HG02759 (cell line): ENCODE measurements around the gene EML6.
A peak's percentile ranks its signal among the peaks of the same experiment; 100 is the strongest.
"Not testable (repeated sequence)": the region's sequence is repeated elsewhere in the genome, so short reads cannot be mapped to it uniquely, and the experiment has no call there.

Experiments
- ATAC-seq: cut with Tn5 transposase; IDR thresholded peaks from one replicate; pipeline ENCODE4 v1.9.1; 2021; ENCODE audit warnings: mild to moderate bottlenecking, moderate library complexity; ENCODE audit not compliant: unreplicated experiment

Gene EML6

GRCh38 chr2:54839461-54840255, 116.2 kb downstream of the EML6 start:
- ATAC-seq: no peak

- ATAC-seq: no peak
These were observed 117.4 kb downstream of the EML6 start for GRCh38 chr2:54840559-54841468.

GRCh38 chr2:54841500-54841899, 118.0 kb downstream of the EML6 start:
- not testable (repeated sequence) for ATAC-seq

- ATAC-seq: no peak
These were observed 121.6 kb downstream of the EML6 start for GRCh38 chr2:54845094-54845493.

GRCh38 chr2:54845514-54845913, 122.1 kb downstream of the EML6 start:
- no peak for ATAC-seq

- ATAC-seq: no peak
These were observed 127.0 kb downstream of the EML6 start for GRCh38 chr2:54850171-54851122.

GRCh38 chr2:54853616-54854310, 130.3 kb downstream of the EML6 start:
- ATAC-seq: no peak

- ATAC-seq: no peak
These were observed 132.0 kb downstream of the EML6 start for GRCh38 chr2:54855434-54855833.

GRCh38 chr2:54858021-54858681, 134.7 kb downstream of the EML6 start:
- ATAC-seq: no peak

- ATAC-seq: no peak
These were observed 136.0 kb downstream of the EML6 start for GRCh38 chr2:54859416-54859815.

GRCh38 chr2:54859997-54860701, 136.7 kb downstream of the EML6 start:
- no peak for ATAC-seq

- ATAC-seq: no peak
These were observed 138.8 kb downstream of the EML6 start for GRCh38 chr2:54862229-54862628.

GRCh38 chr2:54862742-54863141, 139.3 kb downstream of the EML6 start:
- ATAC-seq: no peak

- ATAC-seq: no peak
These were observed 140.2 kb downstream of the EML6 start for GRCh38 chr2:54863660-54864059.

GRCh38 chr2:54864096-54864495, 140.6 kb downstream of the EML6 start:
- no peak for ATAC-seq

GRCh38 chr2:54864727-54865126, 141.3 kb downstream of the EML6 start:
- ATAC-seq: no peak

GRCh38 chr2:54866179-54866578, 142.7 kb downstream of the EML6 start:
- ATAC-seq: no peak

GRCh38 chr2:54866868-54867267, 143.4 kb downstream of the EML6 start:
- ATAC-seq: peak; percentile 88

GRCh38 chr2:54867457-54867856, 144.0 kb downstream of the EML6 start:
- ATAC-seq: peak; percentile 68
